PC-3 (cell line): ENCODE data around the gene ADAMTS13.

Experiments used
- EZH2 ChIP-seq: fragments of 300-600 bp; sonication (generic); IDR thresholded peaks from one replicate; pipeline ENCODE4 v1.6.1; 2017; ENCODE audit warnings: antibody characterized with exemption, mild to moderate bottlenecking, low read length; ENCODE audit not compliant: unreplicated experiment
- EZH2phosphoT487 ChIP-seq: fragments of 300-600 bp; sonication (generic); IDR thresholded peaks from 2 replicates; pipeline ENCODE4 v1.6.1; 2018; ENCODE audit warnings: mild to moderate bottlenecking, antibody characterized with exemption, low read length, borderline replicate concordance
- TF ChIP-seq, protein P1 (sequence below): fragments of 300-600 bp; sonication (generic); conservative IDR thresholded peaks from 2 replicates; pipeline ENCODE4 v1.5.1; 2017; ENCODE audit warnings: antibody characterized with exemption, low read depth, mild to moderate bottlenecking, low read length

DNA sequence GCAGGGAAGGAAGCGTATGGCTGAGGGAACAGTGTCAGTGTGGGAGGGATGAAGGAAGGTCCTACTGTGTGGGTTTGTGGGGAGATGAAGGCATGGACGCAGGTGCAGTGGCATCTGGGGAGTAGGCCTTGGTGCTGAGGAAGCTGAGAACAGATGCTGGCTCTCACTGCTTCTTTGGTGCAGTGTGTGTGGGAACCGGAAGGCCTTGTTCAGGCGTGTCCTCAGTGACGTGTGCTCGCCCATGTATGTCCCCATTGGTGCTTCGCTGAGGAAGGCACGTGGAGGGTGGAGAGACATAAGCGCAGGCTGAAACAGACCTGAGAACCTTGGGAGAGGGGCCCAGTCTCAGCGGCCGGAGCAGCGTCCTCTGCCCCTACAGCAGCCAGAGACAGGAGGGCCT lies 18.7 kb downstream of the ADAMTS13 start:
- TF ChIP-seq, protein P1, sequence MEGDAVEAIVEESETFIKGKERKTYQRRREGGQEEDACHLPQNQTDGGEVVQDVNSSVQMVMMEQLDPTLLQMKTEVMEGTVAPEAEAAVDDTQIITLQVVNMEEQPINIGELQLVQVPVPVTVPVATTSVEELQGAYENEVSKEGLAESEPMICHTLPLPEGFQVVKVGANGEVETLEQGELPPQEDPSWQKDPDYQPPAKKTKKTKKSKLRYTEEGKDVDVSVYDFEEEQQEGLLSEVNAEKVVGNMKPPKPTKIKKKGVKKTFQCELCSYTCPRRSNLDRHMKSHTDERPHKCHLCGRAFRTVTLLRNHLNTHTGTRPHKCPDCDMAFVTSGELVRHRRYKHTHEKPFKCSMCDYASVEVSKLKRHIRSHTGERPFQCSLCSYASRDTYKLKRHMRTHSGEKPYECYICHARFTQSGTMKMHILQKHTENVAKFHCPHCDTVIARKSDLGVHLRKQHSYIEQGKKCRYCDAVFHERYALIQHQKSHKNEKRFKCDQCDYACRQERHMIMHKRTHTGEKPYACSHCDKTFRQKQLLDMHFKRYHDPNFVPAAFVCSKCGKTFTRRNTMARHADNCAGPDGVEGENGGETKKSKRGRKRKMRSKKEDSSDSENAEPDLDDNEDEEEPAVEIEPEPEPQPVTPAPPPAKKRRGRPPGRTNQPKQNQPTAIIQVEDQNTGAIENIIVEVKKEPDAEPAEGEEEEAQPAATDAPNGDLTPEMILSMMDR: no peak
- TF ChIP-seq EZH2phosphoT487 (no peak), EZH2 (no peak)
